Activated gamma-delta T cell treated with anti-CD3 and anti-CD28 coated beads, Interleukin-2, amount 50 U/mL, for 16 hours (primary cell): ENCODE data around the gene NUDCD2.
"Not testable (repeated sequence)": the region's sequence is repeated elsewhere in the genome, so short reads cannot be mapped to it uniquely, and the experiment has no call there.

Source experiments
- DNase-seq: peaks from one replicate; pipeline ENCODE4 v3.0.0-alpha.2; 2020; ENCODE audit warnings: low read depth

Gene NUDCD2

GRCh38 chr5:163426128-163426527, 33.8 kb downstream of the NUDCD2 start:
- not testable (repeated sequence) for DNase-seq

DNA sequence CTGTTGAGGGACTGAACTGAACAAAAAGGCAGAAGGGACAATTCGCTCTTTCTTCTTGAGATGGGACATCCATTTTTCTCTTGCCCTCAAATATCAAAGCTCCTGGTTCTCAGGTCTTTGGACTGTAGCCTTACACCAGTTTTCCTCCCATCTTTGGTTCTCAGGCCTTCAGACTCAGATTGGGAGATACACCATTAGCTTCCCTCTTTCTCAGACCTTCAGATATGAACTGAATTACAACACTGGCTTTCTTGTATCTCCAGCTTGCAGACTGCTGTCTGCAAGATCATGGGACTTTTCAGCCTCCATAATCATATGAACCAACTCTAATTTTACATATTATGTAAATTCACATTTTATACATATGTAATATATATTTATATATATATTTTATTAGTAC, 35.1 kb downstream of the NUDCD2 start:
- no peak for DNase-seq

GRCh38 chr5:163415673-163416072, 44.2 kb downstream of the NUDCD2 start:
- not testable (repeated sequence) for DNase-seq

- DNase-seq: no peak
Observed at GRCh38 chr5:163410505-163410904, 49.4 kb downstream of the NUDCD2 start.

DNA sequence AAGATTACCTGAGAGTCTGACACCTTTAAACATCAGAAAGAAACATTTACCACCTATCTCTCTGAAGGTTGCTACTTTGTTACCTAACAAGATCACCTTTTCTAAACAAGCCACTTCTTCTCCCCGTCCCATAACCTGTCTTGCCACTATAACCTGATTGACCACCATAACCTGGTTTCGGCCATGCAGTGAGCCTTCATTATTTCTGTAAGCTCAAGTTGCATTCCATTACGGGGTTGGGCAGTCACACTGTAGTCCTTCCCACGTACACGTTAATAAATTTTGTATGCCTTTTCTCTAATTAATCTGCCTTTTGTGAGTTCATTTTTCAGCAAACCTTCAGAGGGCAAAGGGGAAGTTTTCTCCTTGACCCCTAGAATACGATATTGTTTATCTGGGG, 50.5 kb downstream of the NUDCD2 start:
- no peak for DNase-seq

DNA sequence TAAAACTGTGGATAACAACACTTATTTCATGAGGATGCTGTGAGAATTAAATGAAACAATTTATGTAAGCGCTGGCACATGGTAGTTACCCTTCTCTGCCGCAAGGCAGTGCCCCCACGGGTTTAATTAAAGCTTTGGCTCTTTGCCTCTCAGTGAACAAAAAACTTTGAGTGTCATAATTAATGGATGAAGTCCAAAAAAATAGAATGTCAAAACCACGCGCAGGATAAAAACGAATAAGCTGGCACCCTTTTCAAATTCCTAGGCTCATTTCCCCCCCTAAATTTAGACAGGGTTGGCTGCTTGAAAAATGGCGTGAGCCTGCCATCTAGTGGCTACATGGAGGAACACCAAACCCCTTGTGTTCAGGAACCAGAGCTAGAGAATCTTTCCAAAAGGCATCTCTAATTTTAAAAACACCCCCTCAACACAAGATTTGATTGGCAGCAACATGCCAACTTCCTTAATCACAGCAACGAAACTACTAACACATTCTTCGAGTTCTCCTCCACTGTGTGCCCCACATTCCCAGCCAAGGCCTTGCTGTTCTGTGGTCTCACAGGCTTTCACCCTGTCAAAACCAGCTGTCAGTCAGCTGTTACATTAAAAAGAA, 51.5 kb downstream of the NUDCD2 start:
- DNase-seq: peak; percentile 37

DNA sequence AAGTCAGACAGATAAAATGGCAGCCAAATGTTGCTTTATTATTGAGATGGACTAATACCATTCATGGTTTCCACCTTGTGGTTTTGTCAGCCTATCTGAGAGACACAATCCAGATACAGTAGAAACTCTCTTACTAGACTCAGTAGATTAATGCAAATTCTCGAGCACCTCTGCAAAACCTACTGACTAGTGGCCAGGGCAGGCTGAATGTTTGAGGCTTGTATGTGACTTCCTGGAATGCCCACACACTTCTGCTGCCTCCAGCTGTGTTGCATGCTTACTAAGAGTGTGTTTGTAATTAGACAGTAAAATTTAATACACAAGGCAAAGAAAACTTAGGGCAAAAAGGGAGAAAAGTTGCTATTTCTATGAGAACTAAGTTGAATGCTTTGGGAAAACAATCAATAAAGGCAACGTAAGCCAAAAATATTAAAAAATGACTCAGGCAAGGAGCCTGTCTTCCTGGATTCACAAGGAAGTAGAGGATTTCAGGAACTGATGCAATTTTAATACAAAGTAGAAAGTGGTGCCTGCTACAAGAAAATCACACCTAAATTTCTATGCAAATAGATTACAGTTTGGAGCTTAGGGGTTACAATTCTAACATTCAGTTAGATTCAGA, 52.8 kb downstream of the NUDCD2 start:
- no peak for DNase-seq

DNA sequence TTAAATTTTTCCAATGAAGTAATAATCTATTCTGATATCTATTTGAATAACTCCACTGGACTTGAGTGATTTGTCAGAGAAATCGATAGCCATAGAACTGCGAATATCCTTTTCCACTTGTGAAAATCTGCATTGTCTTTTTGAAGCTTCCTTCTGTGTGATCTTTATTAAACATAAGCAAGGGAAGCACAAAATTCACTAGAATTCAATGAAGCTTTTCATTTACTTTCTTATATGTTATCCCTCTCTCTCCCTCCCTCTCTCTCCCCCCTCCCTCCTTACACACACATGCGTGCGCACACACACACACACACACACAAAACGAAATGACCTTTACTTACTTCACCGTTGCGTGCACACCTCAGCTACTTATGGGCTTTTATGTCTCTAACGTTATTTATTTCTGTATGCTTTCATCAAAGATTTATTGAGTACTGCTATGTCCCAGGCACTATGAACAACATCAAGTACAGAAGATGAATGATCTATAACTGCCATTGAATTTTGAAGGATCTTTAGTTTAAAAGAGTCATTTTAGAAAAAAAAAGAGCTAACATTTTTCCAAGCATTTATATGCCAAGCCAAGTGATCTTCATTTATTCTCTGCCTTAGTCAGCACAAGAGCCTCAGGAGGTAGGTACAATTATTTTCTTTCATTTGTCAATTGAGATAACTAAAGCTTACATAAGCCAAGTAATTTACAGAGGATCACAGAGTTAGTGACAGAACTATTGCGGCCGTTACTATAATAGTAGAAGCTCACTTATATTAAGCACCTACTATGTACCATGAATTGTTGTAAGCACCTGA, 55.3 kb downstream of the NUDCD2 start:
- DNase-seq: no peak

GRCh38 chr5:163402007-163402406, 57.9 kb downstream of the NUDCD2 start:
- no peak for DNase-seq

DNA sequence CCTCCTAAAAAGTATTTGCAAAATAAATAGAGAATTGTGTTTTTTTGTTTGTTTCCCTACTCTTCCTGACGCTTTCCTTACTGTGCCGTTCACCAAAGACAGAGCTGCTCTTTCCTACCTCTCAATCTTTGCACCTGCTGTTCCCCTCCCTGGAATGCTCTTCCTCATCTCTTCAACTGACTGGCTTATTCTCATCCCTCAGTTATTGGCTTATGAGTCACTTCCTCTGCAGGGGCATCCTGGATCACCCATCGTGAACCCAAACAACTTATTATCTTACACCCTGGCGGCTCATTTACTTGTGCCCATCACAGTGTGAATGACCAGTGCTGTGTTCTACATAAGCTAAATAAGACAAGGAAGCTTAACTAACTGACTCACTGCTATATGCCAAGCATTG, 58.6 kb downstream of the NUDCD2 start:
- DNase-seq: no peak

DNA sequence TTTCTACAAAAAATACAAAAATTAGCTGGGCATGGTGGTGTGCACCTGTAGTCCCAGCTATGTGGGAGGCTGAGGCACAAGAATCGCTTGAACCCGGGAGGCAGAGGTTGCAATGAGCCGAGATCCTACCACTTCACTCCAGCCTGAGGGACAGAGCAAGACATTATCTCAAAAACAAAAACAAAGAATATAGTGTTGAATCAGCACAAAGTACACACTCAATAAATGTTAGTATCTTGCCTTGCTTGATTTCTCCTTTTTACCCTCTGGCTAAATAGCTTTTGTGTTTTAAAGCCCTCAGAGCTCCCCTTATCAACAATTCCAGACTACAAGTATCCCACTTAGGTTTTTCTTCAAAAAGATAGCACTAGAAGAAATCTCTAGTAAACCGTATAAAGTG, 60.0 kb downstream of the NUDCD2 start:
- no peak for DNase-seq

DNA sequence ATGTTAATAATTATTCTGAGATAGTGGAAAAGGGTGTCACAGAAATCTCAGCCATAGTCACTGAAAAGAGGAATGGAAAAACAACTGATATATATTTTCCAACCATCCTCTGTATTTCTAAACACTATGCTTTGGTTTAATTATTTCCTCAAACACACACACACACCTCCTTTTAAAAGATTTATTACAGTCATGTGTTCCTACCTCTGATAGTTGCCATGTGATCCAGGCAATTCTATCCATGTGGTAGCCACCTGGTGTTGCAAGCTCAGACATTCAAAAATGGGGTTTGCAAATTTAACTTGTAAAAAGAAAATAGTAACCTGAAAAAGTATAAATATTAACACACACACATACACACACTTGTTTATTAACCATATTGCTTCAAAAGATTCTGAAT, 62.5 kb downstream of the NUDCD2 start:
- no peak for DNase-seq

- DNase-seq: not testable (repeated sequence)
Observed at GRCh38 chr5:163396818-163397340, 63.0 kb downstream of the NUDCD2 start.
